ENCODE data around the gene LARGE1. TPM values are rescaled to one million over a fixed set of nuclear protein-coding genes. Genes with fewer than 3 reads are reported as not detected.

LARGE1 gene
- total RNA-seq, 1 donor from 2014 or later: 0.47 TPM

DNA sequence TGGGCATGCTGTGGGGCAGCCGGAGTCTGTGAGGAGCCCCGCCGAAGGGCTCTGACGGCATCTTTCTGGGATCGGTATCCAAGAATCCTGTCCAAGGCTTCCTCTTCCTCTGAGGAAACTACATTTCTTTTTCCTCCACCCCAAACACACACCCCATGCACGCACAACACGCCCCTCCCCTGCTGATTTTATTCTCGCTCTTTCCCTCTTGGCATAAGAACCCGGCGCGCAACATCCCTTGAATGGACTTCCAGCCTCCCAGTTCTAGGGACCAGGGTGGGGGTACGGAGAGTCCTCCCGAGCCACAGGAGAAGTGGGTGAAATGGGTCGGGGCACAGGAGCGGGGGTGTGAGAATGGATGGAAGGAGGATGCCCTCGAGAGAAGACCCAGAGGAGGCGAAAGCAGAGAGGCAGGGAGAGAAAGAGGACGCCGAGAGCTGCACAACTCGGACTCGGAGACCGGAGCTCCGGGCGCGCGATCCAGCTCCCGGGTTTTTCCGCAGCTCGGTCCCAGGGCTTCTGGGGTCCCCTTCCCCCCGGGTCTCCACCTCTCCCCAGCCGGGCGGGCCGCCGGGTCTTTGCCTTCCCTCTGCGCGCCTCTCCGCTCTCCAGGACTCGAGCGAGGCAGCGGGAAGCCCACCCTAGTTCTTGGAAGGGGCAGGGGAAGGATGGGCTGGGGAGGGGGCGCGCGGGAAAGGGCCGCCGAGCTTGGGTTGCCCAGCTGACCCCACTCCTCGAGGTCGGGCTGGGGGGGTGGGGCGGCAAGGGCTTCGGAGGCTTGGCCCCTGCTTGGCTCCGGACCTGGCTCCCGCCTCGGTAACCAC, 1.5 kb upstream of the LARGE1 start:
- H3K4me1 Mint-ChIP-seq: peaks cover 3% of the 10 kb centered on the region
- H3K36me3 Mint-ChIP-seq (ENCODE audit: low read depth): peaks cover 2% of the 10 kb centered on the region
- H3K4me3 Mint-ChIP-seq: peak overlapping the region; percentile 60
- peaks cover 4% of the 10 kb centered on the region for H3K9me3 Mint-ChIP-seq
- intact Hi-C loops (cut with micrococcal nuclease): no loop called here
- DNase-seq: peak; percentile 57
- no peak overlapping the region for H3K27ac Mint-ChIP-seq
- H3K27me3 Mint-ChIP-seq: peaks cover 44% of the 10 kb centered on the region

DNA sequence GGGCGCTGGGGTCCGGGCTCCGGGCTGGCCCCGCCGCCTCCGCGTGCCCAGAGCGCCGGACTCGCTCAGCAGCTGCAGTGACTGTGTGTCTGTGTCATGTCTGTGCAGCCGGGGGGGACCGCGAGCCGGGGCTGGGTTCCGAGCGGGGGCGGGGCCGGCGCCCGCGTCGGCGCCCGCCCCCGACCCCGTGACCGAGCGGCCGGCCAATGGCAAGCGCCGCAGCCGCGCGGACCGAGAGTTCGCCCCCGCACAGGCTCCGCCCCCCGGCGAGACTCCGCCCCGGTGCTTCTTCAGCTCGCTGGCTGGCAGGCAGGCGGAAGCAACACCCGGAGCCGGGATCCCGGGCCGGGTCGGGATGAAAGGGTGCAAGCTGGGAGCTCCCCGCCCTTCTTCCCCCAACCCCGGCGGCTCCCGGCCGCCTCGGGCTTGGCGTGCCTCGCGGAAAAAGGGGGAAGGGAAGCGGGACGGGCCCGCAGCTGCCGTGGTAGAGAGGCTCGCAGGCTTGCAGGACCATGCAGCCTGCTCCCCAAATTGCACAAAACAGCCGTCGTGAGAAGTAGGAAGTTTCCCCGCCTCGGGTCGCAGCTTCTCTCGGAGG, 750 bp upstream of the LARGE1 start:
- peak overlapping the region; percentile 60 for H3K4me3 Mint-ChIP-seq
- DNase-seq: peak; percentile 94
- no peak overlapping the region for H3K27ac Mint-ChIP-seq
- peaks cover 3% of the 10 kb centered on the region for H3K4me1 Mint-ChIP-seq
- peaks cover 4% of the 10 kb centered on the region for H3K9me3 Mint-ChIP-seq
- peaks cover 44% of the 10 kb centered on the region for H3K27me3 Mint-ChIP-seq
- intact Hi-C loops (cut with micrococcal nuclease): no loop called here
- peaks cover 2% of the 10 kb centered on the region for H3K36me3 Mint-ChIP-seq (ENCODE audit: low read depth)

DNA sequence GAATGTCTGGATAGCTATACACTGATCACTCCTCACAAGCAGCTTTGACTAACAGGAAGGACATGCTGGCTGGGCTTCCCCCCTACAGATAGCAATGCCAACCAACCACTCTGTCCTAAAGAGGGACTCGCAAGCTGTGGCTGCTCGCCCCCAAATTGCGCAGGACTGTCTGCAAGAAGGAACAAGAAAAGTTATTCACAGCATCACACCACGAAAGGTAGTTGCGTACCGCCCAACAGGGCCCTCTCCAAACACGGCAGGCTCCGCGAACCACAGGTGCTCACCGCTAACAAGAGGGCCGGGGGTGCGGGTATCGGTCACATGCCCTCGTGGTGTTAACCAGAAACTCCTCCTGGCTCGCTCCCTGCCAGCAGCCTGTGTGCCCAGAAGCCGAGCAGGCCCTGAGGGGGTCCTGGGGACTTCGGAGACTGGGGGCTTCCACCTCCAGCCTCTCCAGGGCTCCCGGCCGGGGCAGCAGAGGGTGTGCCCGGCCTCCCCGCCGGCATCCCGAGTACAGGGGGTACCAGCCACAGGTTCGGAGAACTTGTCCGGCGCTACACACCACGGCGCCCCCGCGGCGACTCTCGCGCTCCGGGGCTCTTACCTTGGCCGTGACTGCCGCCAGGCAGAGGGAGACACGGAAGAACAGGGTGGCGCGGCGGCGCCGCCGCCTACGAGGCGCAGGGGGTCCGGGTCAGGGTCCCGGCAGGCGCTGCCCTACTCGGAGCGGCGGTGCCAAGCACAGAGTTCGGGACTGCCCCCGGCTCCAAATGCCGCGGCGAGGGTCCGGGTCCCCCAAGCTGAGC, 682 bp downstream of the LARGE1 start:
- DNase-seq: peak; percentile 56
- Mint-ChIP-seq H3K27me3 (peaks cover 46% of the 10 kb centered on the region), H3K4me3 (peak overlapping the region; percentile 19), H3K36me3 (ENCODE audit: low read depth) (peaks cover 2% of the 10 kb centered on the region), H3K4me1 (peaks cover 3% of the 10 kb centered on the region), H3K9me3 (peaks cover 4% of the 10 kb centered on the region), H3K27ac (no peak overlapping the region)
- intact Hi-C loops (cut with micrococcal nuclease): no loop called here

DNA sequence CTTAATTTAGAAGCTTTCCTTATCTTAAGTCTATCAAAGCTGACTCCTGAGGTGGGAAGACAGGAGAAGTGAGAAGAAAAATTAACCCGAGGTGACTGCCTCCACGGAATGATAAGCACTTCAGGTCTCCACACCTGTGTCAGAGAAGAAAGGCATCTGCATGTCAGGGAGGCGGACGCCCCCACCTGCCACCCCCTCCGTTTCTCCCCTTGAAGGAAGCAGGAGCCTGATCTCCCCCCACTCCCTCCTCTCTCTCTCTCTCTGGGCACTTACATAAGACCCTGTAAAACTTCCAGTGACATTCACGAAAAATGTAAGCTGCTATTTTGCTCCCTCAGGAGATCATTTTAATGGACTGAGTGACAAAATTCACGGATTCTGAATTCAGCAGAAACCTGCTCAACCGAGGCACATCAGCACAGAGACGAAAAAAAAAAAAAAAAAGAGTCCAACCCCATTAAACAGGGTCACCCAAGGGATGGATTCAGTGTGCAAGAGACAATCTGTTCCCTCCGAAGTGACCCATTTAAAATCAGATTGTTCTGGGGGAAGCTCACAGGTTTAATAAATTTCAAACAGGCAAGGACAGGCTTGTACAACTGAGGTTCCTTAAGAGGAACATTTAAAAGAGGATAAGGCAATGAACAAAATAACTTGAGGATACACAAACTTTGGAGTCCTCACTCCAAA, 1.5 kb downstream of the LARGE1 start:
- Mint-ChIP-seq H3K27me3 (peaks cover 46% of the 10 kb centered on the region), H3K4me3 (peak overlapping the region; percentile 19), H3K36me3 (ENCODE audit: low read depth) (peaks cover 2% of the 10 kb centered on the region), H3K27ac (no peak overlapping the region), H3K4me1 (peaks cover 3% of the 10 kb centered on the region), H3K9me3 (peaks cover 4% of the 10 kb centered on the region)
- intact Hi-C loops (cut with micrococcal nuclease): no loop called here
- no peak for DNase-seq

DNA sequence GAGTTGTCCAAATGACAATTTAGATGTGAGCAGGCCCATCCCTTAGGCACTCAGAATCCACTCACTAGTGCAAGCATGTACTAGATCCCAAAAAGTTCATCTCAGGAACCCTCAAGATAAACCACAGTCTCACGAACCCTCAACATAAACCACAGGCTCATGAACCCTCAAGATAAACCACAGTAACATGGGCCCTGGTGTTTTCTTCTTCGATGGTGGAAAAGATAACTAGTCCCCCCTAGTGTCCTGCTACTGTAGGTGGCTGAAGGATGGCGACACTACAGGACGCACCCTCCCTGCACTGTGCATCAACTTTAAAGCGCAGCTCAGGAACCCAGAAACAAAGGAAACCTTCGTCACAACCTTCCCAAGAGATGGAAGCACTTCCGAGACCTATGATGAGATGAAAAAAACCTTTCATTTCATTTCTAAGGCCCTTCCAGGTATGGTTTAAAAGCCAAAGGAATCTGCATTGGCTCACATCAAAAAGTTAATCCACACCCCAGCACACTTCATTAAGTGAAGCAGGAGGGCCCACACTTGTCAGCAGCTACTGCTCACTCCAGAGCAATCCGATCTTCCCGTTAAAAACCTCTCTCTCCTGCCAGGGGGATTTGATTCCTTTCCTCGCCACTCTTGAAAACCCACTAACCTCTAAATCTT, 2.4 kb downstream of the LARGE1 start:
- Mint-ChIP-seq H3K36me3 (ENCODE audit: low read depth) (peaks cover 2% of the 10 kb centered on the region), H3K4me1 (peaks cover 2% of the 10 kb centered on the region), H3K27ac (no peak overlapping the region), H3K27me3 (peaks cover 36% of the 10 kb centered on the region), H3K9me3 (peaks cover 2% of the 10 kb centered on the region), H3K4me3 (no peak overlapping the region)
- no peak for DNase-seq
- intact Hi-C loops (cut with micrococcal nuclease): no loop called here

DNA sequence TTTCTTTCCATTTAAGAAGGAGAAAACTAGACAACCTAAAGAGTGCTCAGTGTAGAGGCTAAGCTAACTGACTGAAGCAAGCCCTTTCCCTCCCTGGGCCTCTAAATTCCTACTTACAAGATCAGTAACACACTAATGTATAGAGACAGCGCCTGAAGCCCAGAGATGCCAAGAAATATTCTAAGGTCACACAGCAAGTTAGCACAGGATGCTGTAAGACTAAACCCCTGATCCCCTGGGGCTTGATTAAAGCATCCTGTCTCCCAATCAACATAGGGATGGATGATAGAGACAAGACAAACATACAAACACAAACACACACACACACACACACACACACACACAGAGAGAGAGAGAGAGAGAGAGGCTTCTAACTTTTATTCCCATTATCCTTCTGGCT, 5.6 kb downstream of the LARGE1 start:
- Mint-ChIP-seq H3K27me3 (peaks cover 25% of the 10 kb centered on the region), H3K4me3 (no peak overlapping the region), H3K36me3 (ENCODE audit: low read depth) (no peaks in the 10 kb centered on the region), H3K9me3 (no peaks in the 10 kb centered on the region), H3K4me1 (no peaks in the 10 kb centered on the region), H3K27ac (no peak overlapping the region)
- intact Hi-C loops (cut with micrococcal nuclease): no loop called here
- no peak for DNase-seq

DNA sequence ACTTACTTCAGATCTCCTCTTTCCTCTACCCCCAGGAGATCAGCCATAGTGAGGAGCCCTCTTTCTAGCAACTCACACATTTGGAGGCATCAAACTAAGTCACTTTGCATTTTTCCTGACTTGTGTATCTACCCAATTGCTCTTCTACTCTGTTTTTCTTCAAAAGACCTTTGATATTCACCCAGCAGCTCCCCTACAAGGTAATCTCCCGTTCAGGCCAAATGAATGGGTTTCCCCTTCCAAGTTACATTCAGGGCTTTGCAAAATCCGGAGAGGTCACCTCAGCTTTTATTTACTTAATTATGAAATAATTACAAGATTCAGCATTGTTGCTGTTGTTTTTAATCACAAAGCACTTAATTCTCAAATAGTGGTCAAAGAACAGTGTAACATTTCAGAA, 6.1 kb downstream of the LARGE1 start:
- intact Hi-C loops (cut with micrococcal nuclease): no loop called here
- H3K4me3 Mint-ChIP-seq: no peak overlapping the region
- H3K27me3 Mint-ChIP-seq: peaks cover 19% of the 10 kb centered on the region
- no peak for DNase-seq
- no peaks in the 10 kb centered on the region for H3K36me3 Mint-ChIP-seq (ENCODE audit: low read depth)
- no peaks in the 10 kb centered on the region for H3K9me3 Mint-ChIP-seq
- no peak overlapping the region for H3K27ac Mint-ChIP-seq
- no peaks in the 10 kb centered on the region for H3K4me1 Mint-ChIP-seq

DNA sequence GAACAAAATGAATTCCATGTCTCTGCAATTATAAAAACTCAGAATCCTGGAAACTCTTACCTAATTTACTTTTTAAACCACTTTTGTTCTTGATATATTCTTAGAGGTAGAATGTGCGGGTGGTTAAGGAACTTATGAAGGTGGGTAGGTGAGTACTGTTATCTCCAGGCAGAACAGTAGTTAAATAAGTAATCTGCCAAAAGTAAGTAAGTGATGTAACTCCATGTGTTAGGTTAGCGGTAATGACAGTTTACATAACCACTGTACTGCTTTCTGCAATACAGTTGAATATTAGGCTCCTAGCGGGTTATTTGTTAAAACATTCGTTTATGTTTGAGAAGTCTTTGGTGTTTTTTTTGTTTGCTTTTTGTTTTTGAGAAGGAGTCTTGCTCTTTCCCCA, 7.1 kb downstream of the LARGE1 start:
- intact Hi-C loops (cut with micrococcal nuclease): no loop called here
- H3K27me3 Mint-ChIP-seq: peaks cover 10% of the 10 kb centered on the region
- H3K4me1 Mint-ChIP-seq: no peaks in the 10 kb centered on the region
- no peaks in the 10 kb centered on the region for H3K36me3 Mint-ChIP-seq (ENCODE audit: low read depth)
- no peak overlapping the region for H3K27ac Mint-ChIP-seq
- no peaks in the 10 kb centered on the region for H3K9me3 Mint-ChIP-seq
- no peak overlapping the region for H3K4me3 Mint-ChIP-seq
- no peak for DNase-seq

DNA sequence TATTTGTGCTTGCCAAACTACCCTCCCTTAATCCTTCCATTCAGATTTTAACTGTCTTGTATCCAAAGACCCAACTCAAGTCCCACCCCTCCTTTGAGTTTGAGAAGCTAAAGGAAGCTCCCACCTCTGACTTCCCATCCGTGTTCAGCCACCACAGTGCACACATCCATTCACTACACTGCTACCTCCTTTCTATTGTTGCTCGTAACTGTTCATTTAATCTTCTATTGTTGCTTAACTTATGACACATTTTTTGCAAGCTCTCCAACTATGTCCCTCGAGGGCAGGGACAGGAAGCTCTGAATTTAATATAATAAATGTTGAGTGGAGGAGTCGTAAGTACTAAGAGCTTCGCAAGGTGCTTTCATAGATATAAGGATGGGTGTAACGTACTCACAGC, 10.4 kb downstream of the LARGE1 start:
- Mint-ChIP-seq H3K27ac (no peak overlapping the region), H3K4me3 (no peak overlapping the region), H3K4me1 (no peaks in the 10 kb centered on the region), H3K27me3 (no peaks in the 10 kb centered on the region), H3K36me3 (ENCODE audit: low read depth) (no peaks in the 10 kb centered on the region), H3K9me3 (no peaks in the 10 kb centered on the region)
- DNase-seq: no peak
- intact Hi-C loops (cut with micrococcal nuclease): no loop called here

DNA sequence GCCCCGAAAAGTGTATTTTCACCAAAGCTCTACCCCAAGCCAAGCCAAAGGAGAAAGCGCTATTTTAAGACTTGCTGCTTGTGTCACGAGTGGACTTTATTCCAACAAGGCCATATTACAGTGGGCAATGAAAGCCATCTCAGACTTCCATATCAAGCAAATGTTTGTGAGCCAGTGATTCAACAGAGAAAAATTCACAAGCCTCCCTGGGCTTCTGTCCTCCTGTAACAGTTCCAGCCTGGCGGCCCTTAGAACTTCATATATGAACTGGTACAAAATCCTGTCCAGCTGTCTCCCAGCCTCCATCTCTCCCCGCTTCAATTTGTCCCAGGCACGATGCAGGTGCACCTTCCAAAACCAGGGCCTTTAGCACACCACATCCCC, 11.2 kb downstream of the LARGE1 start:
- H3K27me3 Mint-ChIP-seq: no peaks in the 10 kb centered on the region
- H3K27ac Mint-ChIP-seq: no peak overlapping the region
- intact Hi-C loops (cut with micrococcal nuclease): no loop called here
- H3K9me3 Mint-ChIP-seq: no peaks in the 10 kb centered on the region
- no peaks in the 10 kb centered on the region for H3K36me3 Mint-ChIP-seq (ENCODE audit: low read depth)
- no peaks in the 10 kb centered on the region for H3K4me1 Mint-ChIP-seq
- H3K4me3 Mint-ChIP-seq: no peak overlapping the region
- DNase-seq: no peak

DNA sequence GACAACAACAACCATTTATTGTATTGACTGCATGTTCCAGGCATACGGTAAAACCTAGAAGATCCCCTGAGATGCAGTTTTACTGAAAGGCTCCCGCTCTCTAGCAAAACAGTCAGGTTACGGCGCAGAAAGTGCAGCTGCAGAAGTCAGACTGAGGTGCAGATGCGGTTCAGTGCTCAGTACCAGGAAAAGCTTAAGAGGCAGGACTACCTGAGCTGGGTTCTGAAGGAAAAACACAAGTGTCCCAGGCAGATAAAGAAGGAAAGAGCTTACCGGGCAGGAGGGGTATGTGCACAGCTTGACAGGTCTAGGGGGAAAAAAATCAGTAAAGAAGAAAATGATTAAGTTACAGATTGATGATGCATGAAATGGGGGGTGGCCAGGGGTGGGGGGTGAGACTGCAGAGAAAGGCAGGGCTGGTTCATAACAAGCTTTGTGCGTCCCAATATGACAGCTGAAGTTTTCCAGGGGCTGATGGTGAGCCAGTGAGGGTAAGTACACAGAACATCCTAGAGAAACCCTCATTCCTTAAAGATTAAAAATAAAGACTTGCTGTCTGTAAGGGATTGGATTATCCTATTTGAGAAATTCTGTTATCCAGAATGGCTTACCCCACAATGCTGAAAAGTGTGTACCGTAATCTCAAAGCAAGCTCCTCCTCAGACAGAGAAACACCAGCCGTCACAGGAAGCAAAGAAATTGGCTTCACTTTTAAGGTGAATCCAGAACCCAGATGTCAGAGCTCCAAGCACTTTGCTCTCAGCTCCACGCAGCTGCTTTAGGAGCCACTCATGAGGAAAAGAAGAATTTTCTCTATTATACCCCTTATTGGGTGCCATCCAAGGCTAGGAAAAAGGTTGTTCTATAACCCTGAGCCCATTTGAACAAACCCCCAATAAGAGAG, 11.9 kb downstream of the LARGE1 start:
- Mint-ChIP-seq H3K4me1 (no peaks in the 10 kb centered on the region), H3K36me3 (ENCODE audit: low read depth) (no peaks in the 10 kb centered on the region), H3K9me3 (no peaks in the 10 kb centered on the region), H3K27me3 (no peaks in the 10 kb centered on the region), H3K27ac (no peak overlapping the region), H3K4me3 (no peak overlapping the region)
- intact Hi-C loops (cut with micrococcal nuclease): no loop called here
- DNase-seq: no peak

DNA sequence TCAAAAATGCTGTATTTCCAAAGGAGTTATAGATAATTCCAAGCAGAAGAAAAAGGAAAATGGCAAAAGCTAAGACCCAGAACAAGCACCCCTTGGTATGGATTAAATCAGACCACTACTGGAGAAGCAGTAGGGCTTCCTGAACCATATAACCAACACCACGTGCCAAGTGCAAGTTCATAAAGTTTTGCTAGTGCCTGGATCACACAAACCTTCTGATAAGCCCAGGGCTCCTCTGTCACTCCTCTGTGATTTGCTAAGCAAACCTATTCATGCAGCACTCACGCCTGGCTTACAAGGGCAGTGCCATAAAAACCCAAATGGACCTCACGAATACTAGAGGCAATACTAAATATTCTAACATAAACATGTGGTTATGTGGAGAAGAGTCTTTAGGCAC, 13.3 kb downstream of the LARGE1 start:
- no peak for DNase-seq
- Mint-ChIP-seq H3K4me1 (no peaks in the 10 kb centered on the region), H3K27me3 (no peaks in the 10 kb centered on the region), H3K9me3 (peaks cover 6% of the 10 kb centered on the region), H3K4me3 (no peak overlapping the region), H3K27ac (no peak overlapping the region), H3K36me3 (ENCODE audit: low read depth) (no peaks in the 10 kb centered on the region)
- intact Hi-C loops (cut with micrococcal nuclease): no loop called here

DNA sequence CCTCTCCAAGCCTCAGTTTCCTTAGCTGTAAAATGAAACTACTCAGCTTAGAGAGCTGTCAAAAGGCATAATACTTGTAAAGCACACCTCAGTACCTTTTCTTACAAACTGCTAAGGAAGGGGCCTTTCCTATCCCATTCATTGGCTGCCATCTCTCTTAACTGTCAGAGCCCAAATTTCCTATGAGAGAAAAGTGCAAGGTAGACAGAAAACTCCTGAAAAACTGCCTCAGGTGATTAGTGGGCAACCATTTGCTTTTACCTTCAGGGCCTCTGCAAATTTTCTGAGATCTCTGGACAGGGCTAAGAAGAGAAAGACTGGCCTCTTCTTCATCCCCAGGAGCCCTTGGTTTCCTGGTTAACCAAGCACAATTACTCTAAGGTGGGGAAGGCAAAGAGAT, 13.8 kb downstream of the LARGE1 start:
- H3K4me3 Mint-ChIP-seq: no peak overlapping the region
- no peaks in the 10 kb centered on the region for H3K36me3 Mint-ChIP-seq (ENCODE audit: low read depth)
- no peak overlapping the region for H3K27ac Mint-ChIP-seq
- intact Hi-C loops (cut with micrococcal nuclease): no loop called here
- no peaks in the 10 kb centered on the region for H3K4me1 Mint-ChIP-seq
- no peaks in the 10 kb centered on the region for H3K27me3 Mint-ChIP-seq
- no peak for DNase-seq
- H3K9me3 Mint-ChIP-seq: peaks cover 6% of the 10 kb centered on the region
